Thyroid gland (tissue), 4 donors: ENCODE data around the gene ZFAND4.

Experiments
- POLR2A ChIP-seq, 2 donors: fragments of 450-650 bp; IDR thresholded peaks; one replicate each; pipeline ENCODE4 v1.6.1; 2017; ENCODE audit warnings: antibody characterized with exemption in 2 of 2, mild to moderate bottlenecking in 2 of 2, moderate library complexity in 1 of 2
- TF ChIP-seq, protein P1 (sequence below), 6 experiments: fragments of 200-600 bp in 3 of 6; fragments of 450-650 bp in 3 of 6; sonication (generic) in 3 of 6; IDR thresholded peaks; one replicate each; pipeline ENCODE4 v1.5.1; 2016 to 2019; ENCODE audit warnings: antibody characterized with exemption in 6 of 6, mild to moderate bottlenecking in 2 of 6, inconsistent platforms in 1 of 6, moderate library complexity in 1 of 6

DNA sequence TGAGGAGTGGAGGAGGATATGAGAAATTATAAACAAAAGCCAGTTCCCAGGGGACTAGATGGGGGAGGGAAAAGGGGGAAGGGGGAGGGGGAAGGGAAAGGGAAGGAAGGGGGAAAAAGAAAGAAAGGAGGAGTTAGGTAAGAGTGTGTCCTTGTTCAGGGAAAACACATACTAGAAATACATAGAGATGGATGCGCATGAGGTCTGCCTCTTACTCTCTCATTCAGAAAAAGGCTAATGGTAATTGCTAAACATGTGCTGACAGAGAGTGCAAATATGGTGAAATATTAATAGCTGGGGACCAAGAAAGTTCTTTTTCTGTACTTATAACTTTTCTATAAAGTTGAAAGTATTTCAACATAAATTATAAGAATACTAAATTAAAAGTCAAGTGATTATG, 64.5 kb downstream of the ZFAND4 start:
- TF ChIP-seq POLR2A (IDR thresholded peaks at IDR 0.05) = no peak
- TF ChIP-seq, protein P1, sequence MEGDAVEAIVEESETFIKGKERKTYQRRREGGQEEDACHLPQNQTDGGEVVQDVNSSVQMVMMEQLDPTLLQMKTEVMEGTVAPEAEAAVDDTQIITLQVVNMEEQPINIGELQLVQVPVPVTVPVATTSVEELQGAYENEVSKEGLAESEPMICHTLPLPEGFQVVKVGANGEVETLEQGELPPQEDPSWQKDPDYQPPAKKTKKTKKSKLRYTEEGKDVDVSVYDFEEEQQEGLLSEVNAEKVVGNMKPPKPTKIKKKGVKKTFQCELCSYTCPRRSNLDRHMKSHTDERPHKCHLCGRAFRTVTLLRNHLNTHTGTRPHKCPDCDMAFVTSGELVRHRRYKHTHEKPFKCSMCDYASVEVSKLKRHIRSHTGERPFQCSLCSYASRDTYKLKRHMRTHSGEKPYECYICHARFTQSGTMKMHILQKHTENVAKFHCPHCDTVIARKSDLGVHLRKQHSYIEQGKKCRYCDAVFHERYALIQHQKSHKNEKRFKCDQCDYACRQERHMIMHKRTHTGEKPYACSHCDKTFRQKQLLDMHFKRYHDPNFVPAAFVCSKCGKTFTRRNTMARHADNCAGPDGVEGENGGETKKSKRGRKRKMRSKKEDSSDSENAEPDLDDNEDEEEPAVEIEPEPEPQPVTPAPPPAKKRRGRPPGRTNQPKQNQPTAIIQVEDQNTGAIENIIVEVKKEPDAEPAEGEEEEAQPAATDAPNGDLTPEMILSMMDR (IDR thresholded peaks at IDR 0.05) = no peak
